Measurements from ENCODE around the gene CRACR2A.

CRACR2A gene

DNA sequence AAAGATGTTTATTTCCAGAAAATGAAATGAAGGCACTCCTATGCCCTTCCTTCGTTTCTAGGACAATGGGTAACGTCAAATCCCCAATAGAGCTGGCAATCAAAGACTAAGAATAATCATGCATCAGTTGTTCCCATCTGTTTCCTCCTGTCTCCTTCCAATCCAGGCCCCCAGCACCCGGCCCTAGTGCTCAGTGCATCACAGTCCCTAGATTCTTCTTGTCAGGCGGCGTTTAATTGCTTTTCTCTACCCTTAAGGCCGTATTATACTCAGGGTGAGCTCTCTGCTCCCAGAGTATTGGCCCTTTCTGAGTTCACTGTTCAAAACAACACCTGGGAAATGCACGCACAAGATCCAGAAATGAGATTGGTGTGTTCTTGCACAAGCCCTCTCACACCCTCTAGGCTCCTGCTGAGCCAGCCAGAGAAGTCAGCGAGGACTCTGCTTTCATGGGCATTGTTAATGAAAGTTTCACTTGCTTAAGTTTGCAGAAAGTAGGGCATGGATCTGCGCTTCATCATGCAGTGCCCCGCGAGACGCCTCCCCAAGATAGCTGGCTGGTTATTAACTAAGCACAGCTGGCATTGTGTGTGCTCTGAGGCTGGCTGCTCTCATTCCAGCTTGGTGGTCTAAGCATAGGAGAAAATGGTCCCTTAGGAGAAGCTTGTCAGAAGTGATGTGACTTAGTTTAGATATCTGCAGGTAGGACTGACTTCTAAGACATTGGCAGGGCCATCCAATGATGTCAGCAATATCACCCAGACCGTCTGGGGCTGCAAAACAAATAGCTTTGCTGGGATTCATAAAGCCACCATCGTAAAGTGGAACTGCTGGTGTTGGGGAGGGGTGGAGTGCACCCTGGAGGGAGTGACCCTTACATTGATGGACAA, 28.7 kb downstream of the CRACR2A start:
- no peak for DNase-seq

DNA sequence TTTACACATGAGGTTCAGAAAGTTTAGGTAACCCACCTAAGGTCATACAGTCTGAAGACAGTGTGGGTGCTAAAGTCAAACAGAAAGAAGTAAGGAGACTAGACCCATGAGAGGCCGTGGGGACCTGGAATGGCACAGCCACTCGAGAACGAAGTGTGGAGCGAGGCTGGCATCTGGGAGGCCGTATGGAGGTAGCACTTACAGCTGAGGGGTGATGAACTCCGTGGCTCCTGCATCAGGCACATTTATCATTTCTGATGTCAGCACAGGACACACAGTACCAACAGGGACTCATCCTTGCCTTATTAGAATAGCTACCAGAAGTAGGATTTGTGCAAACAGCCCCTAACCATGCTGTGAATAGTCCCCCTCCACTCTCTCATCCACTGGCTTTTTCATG, 30.5 kb downstream of the CRACR2A start:
- no peak for DNase-seq

DNA sequence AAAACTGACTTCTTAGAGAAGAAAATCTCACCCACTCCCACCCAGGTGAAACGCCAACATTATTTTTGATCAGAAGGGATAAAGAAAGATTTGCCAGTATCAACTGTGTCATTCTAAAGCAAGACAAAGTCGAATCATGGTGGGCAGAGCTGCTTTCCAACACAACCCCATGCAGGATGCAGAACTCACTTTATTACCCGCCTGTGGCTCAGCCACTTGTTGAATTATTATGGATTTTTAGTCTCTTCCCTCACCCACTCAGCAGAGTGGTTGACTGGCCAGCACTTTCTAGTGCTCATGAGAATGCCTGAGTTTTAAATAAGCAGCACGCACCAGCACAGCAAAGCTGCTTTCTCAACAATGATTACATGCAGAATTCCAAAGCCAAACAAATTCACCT, 32.1 kb downstream of the CRACR2A start:
- no peak for DNase-seq

DNA sequence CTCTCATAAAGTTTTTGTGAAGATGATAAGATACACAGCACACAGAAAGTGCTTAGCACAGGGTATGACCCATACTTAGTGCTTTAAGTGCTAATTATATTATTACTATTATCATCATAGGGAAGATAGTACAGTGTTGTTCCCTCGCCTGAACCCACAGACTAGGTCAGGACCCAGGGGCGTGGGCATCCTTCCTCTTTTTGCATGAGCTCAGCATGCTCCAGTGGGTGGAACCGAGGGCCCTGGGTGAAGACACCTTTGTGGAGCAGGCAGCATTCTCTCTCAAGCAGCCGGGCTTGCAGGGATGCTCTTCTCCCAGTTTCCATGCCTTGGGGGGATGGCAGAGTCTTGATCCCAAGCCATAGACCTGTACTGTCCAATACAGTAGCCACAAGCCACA, 34.8 kb downstream of the CRACR2A start:
- DNase-seq, result no peak

DNA sequence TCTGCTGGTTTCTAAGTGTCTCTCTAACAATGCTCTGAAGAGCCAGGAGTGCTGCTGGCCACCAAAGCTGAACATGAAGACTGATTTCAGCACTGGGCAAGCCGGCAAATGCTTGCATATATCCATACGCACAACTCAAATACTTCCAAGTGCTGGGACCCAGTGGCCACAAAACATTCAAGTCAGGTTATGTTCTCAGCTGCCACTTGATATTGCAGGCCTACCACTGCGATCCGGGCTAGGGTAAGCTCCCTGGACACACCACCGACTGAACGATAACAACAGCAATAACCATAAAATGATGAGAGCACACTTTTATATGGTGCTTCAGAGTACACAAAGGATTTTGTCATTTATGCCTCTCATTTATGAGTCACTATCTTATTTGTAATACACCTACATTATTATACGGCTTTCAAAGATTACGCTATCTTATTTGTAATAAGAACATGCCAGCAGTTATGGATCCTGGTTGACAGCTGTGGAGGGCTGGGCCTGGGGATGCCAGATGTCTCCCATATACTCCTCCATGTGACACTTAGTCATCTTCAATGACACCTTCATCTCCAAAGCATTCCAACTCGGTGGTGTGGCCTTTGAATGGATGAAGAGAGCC, 35.5 kb downstream of the CRACR2A start:
- DNase-seq, result no peak

DNA sequence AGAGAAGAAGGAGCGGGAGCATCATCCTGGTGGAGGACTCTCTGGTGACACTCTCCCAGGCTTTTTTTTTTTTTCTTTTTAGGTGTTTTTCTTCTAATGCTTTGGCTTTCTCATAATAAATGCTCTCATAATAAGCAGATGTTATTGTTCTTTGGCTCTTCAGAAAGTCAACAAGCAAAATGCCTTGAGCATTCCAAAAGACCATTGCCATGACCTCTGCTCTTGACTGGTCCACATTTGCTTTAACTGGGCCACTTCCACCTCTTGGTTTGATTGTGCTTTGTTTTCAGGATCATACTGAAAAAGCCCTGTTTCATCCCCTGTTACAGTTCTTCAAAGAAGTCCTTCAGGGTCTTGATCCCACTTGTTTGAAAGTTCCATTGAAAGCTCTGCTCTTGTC, 36.9 kb downstream of the CRACR2A start:
- no peak for DNase-seq

DNA sequence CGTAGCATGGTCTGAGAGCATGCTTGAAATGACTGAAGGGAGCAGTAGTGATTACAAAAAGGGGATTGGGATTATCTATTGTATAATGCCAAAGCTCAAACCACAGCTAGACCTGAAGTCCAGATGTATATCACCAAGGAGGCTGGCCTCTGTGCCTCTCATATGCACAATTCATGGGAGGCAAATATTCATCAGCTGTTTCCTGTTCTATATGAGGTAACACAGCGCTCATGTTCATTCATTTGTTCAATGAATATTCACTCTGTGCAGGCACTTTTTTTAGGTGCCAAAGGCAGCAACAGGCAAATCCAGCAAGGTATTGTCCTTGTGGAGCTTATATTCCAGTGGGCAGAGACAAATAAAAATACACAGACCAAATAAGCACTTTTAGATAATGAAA, 39.0 kb downstream of the CRACR2A start:
- no peak for DNase-seq

DNA sequence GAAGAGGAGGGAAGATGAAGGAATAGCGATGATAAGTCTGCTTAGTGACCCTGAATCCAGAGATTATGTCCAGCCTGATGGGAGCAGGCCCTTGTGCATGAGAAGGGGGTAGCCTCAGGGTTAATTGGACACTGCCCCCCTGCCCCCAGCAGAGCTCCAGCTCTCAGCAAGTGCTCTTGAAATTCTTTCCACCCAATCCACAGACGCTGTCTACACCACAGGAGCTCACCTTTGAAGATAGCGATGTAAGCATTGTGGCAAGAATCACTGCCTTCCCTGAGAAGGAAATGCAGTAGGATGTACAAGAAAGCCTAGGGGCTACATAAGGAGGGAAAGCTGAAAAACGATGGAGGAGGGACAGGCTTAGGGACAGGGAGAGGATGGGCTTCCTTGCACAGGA, 39.4 kb downstream of the CRACR2A start:
- DNase-seq, result no peak

DNA sequence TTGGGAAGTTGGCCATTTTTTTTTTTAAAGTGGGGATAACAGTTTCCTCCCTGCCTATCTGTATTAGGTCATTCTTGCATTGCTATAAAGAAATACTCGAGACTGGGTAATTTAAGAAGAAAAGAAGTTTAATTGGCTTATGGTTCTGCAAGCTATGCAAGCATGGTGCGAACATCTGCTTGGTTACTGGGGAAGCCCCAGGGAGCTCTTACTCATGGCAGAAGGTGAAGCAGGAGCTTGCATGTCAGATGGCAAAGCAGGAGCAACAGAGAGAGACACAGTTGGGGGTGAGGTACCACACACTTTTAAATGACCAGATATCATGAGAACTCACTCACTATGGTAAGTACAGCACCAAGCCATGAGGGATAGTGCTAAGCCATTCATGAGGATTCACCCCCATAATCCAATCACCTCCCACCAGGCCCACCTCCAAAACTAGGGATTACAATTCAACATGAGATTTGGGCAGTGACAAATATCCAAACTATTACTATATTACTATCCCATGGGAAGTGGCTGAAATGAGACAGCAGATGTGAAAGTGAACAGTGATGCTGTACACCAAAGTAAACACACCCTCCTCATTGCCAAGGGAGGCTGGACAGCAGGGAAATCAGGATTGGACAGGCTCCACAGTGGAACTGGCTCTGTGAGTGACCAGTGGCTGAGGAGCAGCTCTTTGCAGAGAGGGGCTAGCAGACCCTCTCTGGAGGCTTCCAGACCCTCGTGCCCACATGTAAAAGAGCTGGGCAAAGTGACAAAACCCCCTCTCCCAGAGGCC, 40.5 kb downstream of the CRACR2A start:
- no peak for DNase-seq

DNA sequence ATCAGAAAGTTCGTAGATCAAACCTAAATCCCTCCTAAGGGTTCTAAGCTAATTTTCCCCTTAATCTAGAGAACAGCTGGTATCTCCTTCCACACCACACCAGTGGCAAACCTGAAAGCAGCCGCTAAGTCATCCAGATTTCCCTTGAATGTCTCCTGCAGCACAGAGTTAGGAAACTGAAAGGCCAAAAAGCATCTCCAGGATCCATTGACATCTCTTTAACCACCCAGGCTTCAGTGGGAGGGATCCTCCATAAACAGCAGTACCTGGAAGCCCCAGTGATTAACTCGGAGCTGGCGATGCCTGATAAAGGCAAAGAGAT, 47.6 kb downstream of the CRACR2A start:
- no peak for DNase-seq

DNA sequence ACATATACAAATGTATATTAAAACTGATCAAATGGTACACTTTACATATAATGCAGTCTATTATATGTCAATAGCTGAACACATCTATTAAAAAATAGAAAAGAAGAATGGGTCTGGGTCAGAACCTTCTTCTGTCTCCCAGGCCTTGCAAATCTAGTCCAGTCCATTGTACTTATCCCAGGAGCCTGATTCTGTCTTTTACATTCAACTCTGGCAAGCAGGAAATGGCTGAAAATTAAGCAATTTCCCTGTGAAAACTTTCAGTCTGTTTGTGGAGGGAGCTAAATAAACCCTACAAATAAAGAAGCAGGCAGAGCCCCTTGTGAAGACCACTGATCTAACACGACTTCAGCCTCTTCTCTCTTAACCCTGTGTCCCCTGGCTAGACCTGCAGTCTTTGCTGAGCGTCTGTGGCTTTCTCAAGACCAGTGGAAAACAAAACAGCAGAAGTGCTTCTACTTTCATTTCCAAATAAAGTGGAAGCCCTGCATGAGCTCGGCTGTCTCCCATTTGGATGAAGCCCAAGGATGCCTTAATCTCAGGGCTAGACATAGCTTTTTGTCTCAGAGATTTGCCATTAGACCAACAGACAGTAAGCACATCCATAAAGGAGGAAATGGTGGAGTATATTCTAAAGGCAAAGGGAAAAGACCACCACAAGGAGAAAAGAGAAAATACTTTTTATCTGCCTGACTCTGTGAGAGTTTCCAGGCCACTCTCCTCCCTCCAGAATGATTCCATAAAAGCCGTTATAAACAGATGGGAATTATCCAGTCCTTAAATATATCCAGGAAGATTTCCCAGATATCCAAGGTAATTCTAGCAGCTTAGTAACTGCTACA, 48.2 kb downstream of the CRACR2A start:
- DNase-seq, result no peak

DNA sequence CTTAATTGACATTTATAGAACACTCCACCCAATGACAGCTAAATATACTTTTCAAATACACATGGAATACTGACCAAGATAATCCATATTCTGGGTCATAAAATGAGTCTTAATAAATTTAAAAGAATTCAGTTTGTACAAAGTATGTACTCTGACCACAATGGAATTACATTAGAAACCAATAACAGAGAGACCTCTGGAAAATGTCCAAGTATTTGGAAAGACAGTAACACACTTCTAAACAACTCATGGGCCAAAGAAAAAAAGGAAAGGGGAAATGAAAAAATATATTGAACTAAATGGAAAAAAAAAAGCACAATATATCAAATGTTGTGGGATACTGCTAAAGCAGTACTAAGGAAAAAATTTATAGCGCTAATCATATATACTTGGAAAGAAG, 52.0 kb downstream of the CRACR2A start:
- no peak for DNase-seq

DNA sequence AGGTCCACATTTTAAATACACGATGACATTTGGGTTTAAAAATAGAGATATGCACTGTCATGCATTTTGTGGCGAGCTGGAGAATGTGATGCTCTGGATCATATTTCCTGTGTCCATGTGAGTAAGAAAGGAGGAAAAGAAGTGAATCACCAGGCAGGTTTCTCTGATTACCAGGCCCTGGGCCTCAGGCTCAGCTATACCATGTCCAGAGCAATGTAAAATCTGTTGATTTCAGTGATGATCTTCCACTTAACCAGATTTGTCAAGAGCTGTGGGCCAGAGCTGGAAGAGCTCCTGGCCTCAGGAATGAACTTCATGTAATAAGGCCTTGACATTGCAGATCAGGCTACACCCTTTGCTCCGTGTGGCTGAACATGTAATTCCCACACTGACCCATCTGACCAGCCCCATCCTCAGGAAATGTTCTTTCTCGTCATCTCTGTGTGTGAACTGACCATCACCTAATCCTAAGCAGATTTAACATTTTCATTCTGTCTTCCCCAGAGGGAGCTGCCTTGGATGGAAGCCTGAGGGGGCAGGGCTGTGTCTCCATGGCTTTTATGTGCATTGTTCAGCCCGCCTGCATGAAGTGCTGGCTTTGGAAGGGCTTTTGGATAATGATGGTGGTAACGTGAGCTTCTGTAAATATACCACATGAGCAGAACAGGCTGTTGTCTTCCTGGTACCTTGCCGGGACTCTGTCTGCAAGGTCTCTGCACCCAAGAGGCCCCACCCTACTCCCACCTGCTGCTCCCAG, 54.5 kb downstream of the CRACR2A start:
- DNase-seq, result peak; percentile 68 to 84

DNA sequence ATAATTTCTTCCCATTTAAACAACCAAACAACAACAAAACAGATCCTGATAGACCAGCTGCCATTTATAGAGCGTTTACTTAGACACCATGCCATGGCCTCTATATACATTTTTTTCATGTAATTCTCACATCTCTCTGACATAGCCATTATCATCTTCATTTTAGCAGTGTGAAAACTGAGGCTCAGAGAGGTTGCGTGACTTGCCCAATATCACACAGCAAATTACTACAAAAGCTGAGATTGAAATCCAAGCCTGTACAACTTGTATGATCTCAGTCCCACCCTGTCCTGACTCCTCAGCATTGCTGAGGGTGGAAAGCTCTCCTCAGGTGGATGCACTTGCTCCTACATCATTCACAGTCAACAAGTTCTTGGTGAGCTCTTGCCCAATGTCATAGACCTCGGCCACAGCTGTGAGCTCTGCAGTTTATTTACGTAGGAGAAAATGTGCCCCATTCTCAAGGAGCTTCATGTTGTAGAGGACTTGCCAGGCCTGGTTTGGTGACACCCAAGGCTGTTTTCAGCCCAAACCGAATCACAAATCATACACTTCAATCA, 55.5 kb downstream of the CRACR2A start:
- DNase-seq, result no peak

DNA sequence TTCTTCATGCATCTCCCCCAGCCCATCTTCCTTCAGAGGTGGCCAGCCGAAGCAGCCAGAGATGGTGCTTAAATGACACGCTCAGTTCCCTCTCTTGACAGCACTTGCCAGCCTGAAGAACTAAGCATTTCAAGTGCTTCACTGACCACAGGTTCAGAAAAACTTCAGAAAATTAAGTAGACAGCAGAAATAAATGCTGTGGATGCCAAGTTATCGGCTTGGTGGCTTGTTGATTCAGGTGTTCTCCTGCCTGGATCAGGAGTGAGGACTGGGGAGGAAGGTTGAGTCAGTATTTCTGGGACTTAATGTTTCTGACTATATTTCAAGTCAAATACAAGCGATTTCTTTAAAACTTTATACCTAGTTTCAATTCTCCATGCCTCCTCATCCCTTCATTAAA, 58.2 kb downstream of the CRACR2A start:
- DNase-seq, result no peak

DNA sequence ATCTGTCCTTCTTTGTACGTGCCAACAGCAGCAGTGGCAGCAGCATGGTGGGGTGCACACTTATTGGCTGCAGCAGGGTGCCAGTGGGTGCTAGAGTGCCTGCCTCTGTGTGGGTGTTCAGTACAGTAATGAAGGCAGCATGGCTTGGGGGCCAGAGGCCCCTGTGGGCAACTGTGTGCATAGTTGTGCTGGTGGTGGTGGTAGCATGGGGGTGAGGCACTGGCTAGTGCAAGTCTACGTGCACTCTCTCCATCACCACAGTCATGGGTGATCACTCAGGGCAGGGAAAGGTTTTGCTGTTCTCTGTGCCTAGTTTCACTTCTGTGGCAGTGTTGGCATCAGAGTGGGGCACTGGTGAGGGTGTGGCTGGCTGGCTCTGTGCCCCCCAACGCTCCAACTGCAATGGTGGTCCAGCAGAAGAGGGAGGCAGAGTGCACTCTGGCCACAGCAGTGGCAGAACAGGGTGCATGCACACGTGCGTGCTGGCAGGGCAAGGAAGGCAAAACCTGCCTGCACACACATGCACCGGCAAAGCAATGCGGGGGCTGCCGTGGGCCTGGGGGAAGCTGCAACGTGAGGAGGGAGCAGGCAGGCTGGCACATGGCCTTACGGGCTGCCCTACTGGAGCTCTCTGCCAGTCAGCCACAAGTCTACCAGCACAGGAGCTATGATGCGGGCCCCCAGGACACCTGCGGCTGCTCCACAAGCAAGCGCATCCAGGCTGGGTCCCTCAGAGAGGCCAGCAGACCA, 60.1 kb downstream of the CRACR2A start:
- no peak for DNase-seq

DNA sequence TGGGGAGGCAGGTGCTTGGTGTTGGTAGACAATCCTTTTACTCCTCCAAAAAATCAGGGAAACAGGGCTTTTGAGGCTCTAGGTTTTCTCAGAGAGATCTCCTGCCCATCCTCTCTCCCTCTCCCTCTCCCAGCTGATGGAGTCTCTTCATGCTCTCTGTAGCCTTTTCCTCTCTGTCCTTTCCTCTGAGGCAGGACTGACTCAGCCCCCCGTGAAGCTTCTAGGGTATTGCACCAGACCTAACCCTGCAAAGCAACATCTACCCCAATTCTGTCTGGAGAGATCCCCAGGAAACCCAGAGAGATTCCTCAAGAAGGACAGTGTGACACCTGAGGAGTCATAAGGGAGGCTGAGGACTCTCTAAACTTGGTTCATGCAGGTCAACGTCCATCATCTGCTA, 66.4 kb downstream of the CRACR2A start:
- DNase-seq, result no peak

DNA sequence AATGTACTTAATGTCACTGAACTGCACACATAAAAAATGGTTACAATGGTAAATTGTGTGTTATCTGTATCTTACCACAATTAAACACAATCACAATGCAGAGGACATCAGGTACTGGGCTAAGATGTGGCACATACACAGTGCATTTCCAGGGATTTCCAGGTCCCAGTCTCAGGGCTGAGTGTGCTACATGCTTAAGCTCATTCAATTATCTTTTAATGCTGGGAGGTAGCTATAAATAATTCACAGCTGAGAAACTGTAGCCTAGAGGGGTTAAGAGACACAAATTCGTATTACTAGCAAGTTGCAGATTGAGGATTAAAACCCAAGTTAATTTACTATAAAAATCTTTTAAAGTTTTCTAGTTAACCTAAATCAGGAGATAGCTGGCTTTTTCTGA, 67.1 kb downstream of the CRACR2A start:
- no peak for DNase-seq

DNA sequence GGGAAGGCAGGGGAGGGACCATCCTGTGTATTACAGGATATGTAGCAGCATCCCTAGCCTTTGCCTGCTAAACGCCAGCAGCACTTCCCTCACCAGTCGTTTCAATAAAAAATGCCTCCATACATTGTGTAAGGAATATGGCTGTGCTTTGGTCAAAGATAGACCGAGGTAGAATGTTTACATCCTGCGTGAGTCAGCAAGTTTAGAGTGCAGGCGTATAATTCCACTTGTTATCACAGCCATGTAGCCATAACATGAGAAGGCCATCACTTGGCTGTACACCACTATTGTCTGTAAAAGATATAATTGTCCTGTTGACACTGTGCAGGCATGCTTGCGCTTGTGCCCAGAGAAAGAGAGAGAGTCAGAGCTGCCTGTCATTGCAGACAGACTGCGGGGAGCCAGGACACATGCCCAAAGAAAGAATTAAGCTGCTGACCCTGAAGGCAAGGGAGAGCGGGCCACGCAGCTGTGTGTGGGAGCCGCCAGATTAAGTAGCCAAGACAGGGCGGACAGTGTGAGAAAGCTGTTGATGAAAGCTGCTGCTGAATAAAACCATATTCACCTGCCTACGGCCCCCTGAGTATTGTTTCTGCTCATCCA, 68.4 kb downstream of the CRACR2A start:
- no peak for DNase-seq

DNA sequence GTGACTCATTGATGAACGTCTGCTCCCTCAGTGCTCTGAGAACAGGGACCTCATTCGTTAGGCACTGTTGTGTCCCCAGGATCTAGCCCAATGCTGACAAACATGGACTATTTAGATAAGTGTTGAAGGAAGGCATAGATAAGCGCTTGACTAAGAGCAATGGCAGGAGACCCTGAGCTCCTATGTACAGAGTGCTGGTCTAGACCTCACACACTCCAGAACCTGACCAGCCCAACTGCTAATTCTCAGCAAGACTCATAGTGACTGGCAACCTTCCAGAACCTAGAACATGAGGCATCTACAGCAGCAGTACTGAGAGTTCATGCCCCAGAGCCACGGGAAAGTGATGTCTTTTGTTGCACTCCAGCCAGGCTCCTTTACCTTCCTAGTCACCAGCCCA, 69.2 kb downstream of the CRACR2A start:
- DNase-seq, result no peak

DNA sequence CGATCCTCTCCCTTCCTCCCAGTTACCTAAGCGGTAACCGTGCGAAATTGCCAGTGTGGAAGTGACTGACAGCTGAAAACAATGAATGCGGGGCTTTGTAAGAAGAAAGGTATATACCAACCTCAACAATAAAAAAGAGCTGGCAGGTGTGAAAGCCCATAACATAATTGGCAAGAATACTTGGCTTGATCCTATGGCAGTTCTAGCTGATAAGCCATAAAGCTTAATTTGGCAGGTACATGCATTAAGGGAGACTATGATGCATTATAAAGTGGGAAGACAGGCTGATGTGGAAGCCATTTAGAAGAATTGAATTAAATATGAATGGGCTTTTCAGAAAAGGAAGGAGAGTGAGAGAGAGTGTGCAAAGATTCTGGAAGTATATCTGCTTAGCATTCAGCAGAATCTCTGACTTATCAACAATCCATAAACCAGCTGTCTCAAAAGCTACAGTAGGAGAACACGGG, 71.3 kb downstream of the CRACR2A start:
- no peak for DNase-seq
